Measurements from ENCODE around the gene THAP6. TPM values are rescaled to one million over a fixed set of nuclear protein-coding genes. Genes with fewer than 3 reads are reported as not detected.
"Not testable (repeated sequence)": the region's sequence is repeated elsewhere in the genome, so short reads cannot be mapped to it uniquely, and the experiment has no call there.

Gene THAP6
- total RNA-seq, 1 donor from 2014 or later, result 16.3 TPM

GRCh38 chr4:75509592-75509991 lies 4.7 kb upstream of the THAP6 start:
- H3K27ac Mint-ChIP-seq; DNase-seq; intact Hi-C loops (cut with micrococcal nuclease); H3K4me3 Mint-ChIP-seq; H3K9me3 Mint-ChIP-seq; H3K27me3 Mint-ChIP-seq: not testable (repeated sequence)
- H3K4me1 Mint-ChIP-seq, result peaks cover 27% of the 10 kb centered on the region
- H3K36me3 Mint-ChIP-seq (ENCODE audit: low read depth), result peaks cover 39% of the 10 kb centered on the region

DNA sequence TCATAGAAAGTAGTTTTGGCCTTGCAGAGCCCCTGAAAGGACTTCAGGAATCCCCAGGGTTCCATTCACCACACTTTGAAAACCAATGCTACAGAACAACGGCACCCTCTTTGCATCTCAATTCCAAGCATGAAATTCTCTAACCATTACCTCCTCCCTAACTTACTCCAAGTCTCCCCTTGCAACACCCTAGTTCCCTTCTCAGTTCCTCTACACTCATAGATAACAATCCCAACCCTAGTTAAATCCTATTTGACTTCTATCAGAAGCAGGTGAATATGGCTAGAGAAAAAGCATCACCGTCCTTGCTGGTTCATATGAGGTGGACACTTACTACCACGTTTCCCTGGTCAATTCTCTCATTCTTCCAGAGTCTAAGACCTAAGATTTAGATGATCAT lies 2.4 kb upstream of the THAP6 start:
- Mint-ChIP-seq H3K27me3 (no peaks in the 10 kb centered on the region), H3K4me1 (peaks cover 31% of the 10 kb centered on the region), H3K4me3 (no peak overlapping the region), H3K27ac (no peak overlapping the region), H3K36me3 (ENCODE audit: low read depth) (peaks cover 26% of the 10 kb centered on the region), H3K9me3 (no peaks in the 10 kb centered on the region)
- DNase-seq, result no peak
- intact Hi-C loops (cut with micrococcal nuclease), result loop anchor here (5.0 to 10.0 kb wide), 3 partner anchors 140 to 1565 kb away; partner anchors contain the start of genes CCNI and MTHFD2L

DNA sequence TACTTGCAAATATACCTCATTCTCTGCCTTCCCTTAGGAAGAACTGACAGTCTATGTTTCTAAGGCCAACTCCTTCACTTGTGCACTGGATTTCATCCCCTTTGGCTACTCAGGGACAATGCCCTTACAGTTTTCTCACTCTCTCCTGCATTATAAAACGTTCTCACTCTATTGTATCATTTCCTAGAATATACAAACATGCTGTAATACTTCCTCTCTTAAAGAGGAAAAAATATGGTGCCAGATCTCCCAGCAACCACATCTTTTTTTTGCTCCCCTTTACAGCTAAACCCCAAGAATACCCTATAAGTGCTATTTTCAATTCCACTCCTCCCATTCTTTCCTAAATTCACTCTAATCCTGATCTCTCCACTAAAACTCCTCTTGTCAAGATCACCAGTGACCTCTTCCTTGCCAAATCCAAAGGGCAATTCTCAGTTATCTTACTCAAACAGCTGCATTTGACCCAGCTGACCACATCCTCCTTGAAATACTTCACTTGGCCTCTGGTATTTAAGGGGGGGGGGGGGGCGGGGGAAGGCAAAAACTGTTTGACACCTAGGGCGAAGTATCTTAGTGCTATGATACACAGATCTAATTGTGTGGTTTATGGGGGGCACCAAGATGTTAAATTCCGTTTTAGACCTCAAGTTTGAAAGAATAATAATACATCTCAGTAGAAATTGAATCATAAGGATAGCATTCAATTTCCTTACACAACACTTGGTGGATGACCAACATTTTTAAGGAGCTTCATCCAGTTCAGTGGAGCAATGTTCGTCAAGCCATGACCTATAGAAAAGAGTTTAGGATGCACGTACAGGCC lies 1.7 kb upstream of the THAP6 start:
- DNase-seq, result no peak
- no peaks in the 10 kb centered on the region for H3K9me3 Mint-ChIP-seq
- no peaks in the 10 kb centered on the region for H3K27me3 Mint-ChIP-seq
- H3K4me1 Mint-ChIP-seq, result peaks cover 33% of the 10 kb centered on the region
- H3K4me3 Mint-ChIP-seq, result no peak overlapping the region
- peak overlapping the region; percentile 69 for H3K27ac Mint-ChIP-seq
- peaks cover 24% of the 10 kb centered on the region for H3K36me3 Mint-ChIP-seq (ENCODE audit: low read depth)
- intact Hi-C loops (cut with micrococcal nuclease), result loop anchor here (5.0 to 10.0 kb wide), 3 partner anchors 140 to 1565 kb away; partner anchors contain the start of genes CCNI and MTHFD2L

DNA sequence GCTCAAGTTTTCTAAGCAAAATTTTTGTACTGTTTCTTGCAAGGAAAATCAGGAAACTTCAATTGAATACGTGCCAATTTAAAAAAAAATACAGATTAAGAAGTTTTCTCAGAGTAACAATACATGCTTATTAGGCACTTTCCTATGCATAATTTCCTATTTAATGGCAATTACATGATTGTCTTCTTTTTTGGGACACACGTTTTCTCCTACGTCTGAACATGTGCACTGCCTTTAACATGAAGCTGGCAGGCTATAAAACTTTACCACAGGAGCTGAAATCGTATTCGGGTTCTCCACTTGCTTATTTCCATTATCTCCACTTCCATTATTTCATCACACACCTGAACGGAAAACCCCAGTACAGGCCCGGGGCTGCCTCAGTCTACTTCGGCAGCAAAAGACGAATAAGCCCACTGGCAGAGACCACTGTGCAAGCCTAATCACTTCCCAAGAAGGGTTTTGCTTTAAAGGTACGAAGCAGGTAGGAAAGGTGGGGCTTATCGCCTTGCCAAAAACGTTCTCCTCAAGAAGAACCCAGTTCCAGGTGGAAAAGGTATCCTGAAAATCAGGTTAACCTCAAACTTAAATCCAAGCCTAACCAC lies 645 bp upstream of the THAP6 start:
- peaks cover 28% of the 10 kb centered on the region for H3K36me3 Mint-ChIP-seq (ENCODE audit: low read depth)
- peaks cover 33% of the 10 kb centered on the region for H3K4me1 Mint-ChIP-seq
- H3K9me3 Mint-ChIP-seq, result no peaks in the 10 kb centered on the region
- DNase-seq, result no peak
- H3K27me3 Mint-ChIP-seq, result no peaks in the 10 kb centered on the region
- intact Hi-C loops (cut with micrococcal nuclease), result loop anchor here (1.0 to 10.0 kb wide), 6 partner anchors 139 to 1564 kb away; partner anchors contain the start of genes CCNI, G3BP2, MTHFD2L and NUP54
- H3K27ac Mint-ChIP-seq, result peak overlapping the region; percentile 99
- H3K4me3 Mint-ChIP-seq, result no peak overlapping the region

GRCh38 chr4:75514949-75515612 lies 808 bp downstream of the THAP6 start:
- intact Hi-C loops (cut with micrococcal nuclease), result loop anchor here (1.0 to 10.0 kb wide), 6 partner anchors 137 to 1562 kb away; partner anchors contain the start of genes CCNI, G3BP2, MTHFD2L and NUP54
- peak; percentile 68 for DNase-seq
- Mint-ChIP-seq H3K4me1 (peaks cover 24% of the 10 kb centered on the region), H3K36me3 (ENCODE audit: low read depth) (peaks cover 31% of the 10 kb centered on the region), H3K27me3 (no peaks in the 10 kb centered on the region), H3K4me3 (no peak overlapping the region), H3K27ac (peak overlapping the region; percentile 99), H3K9me3 (no peaks in the 10 kb centered on the region)

- DNase-seq, result no peak
- no peak overlapping the region for H3K4me3 Mint-ChIP-seq
- peaks cover 34% of the 10 kb centered on the region for H3K36me3 Mint-ChIP-seq (ENCODE audit: low read depth)
- no peaks in the 10 kb centered on the region for H3K27me3 Mint-ChIP-seq
- peaks cover 17% of the 10 kb centered on the region for H3K4me1 Mint-ChIP-seq
- no peak overlapping the region for H3K27ac Mint-ChIP-seq
- no peaks in the 10 kb centered on the region for H3K9me3 Mint-ChIP-seq
- intact Hi-C loops (cut with micrococcal nuclease), result loop anchor here (10.0 kb wide), 1 partner anchor 1361 kb away; the partner anchor contains the start of gene MTHFD2L
These were observed 1.9 kb downstream of the THAP6 start for GRCh38 chr4:75516144-75516543.

- not testable (repeated sequence) for H3K4me3 Mint-ChIP-seq, H3K27ac Mint-ChIP-seq, H3K27me3 Mint-ChIP-seq, DNase-seq, H3K9me3 Mint-ChIP-seq
- Mint-ChIP-seq H3K36me3 (ENCODE audit: low read depth) (peaks cover 51% of the 10 kb centered on the region), H3K4me1 (peaks cover 19% of the 10 kb centered on the region)
- intact Hi-C loops (cut with micrococcal nuclease), result loop anchor here (10.0 kb wide), 1 partner anchor 1365 kb away; the partner anchor contains the start of gene MTHFD2L
These were observed 5.2 kb downstream of the THAP6 start for GRCh38 chr4:75519452-75519851.

DNA sequence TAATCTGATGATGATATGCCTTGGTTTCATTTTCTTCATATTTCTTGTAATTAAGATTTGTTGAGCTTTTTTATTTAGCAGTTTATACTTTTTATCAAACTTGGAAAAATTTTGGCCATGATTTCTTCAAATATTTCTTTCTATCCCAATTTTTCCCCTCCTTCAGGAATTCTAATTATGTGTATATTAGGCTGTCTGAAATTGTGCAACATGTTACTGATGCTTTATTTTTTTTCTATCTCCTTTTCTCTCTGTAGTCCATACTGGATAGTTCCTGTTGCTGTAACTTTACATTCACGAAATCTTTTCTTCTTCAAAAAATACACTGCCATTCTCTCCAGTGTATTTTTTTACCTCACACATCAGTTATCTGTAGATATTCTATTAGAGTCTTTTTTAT lies 10.8 kb downstream of the THAP6 start:
- DNase-seq, result no peak
- Mint-ChIP-seq H3K36me3 (ENCODE audit: low read depth) (peaks cover 52% of the 10 kb centered on the region), H3K27me3 (no peaks in the 10 kb centered on the region), H3K27ac (no peak overlapping the region), H3K9me3 (no peaks in the 10 kb centered on the region), H3K4me3 (no peak overlapping the region), H3K4me1 (peaks cover 7% of the 10 kb centered on the region)
- intact Hi-C loops (cut with micrococcal nuclease), result no loop called here

- peaks cover 6% of the 10 kb centered on the region for H3K4me1 Mint-ChIP-seq
- intact Hi-C loops (cut with micrococcal nuclease), result no loop called here
- no peaks in the 10 kb centered on the region for H3K27me3 Mint-ChIP-seq
- H3K36me3 Mint-ChIP-seq (ENCODE audit: low read depth), result peaks cover 51% of the 10 kb centered on the region
- no peak for DNase-seq
- H3K9me3 Mint-ChIP-seq, result peaks cover 4% of the 10 kb centered on the region
- H3K27ac Mint-ChIP-seq, result no peak overlapping the region
- H3K4me3 Mint-ChIP-seq, result no peak overlapping the region
These were observed 11.6 kb downstream of the THAP6 start for GRCh38 chr4:75525910-75526309.

GRCh38 chr4:75527482-75527881 lies 13.2 kb downstream of the THAP6 start:
- Mint-ChIP-seq H3K4me1 (peaks cover 4% of the 10 kb centered on the region), H3K36me3 (ENCODE audit: low read depth) (peaks cover 60% of the 10 kb centered on the region), H3K9me3 (peaks cover 9% of the 10 kb centered on the region), H3K4me3 (no peak overlapping the region), H3K27ac (no peak overlapping the region), H3K27me3 (no peaks in the 10 kb centered on the region)
- intact Hi-C loops (cut with micrococcal nuclease), result no loop called here
- DNase-seq, result no peak

DNA sequence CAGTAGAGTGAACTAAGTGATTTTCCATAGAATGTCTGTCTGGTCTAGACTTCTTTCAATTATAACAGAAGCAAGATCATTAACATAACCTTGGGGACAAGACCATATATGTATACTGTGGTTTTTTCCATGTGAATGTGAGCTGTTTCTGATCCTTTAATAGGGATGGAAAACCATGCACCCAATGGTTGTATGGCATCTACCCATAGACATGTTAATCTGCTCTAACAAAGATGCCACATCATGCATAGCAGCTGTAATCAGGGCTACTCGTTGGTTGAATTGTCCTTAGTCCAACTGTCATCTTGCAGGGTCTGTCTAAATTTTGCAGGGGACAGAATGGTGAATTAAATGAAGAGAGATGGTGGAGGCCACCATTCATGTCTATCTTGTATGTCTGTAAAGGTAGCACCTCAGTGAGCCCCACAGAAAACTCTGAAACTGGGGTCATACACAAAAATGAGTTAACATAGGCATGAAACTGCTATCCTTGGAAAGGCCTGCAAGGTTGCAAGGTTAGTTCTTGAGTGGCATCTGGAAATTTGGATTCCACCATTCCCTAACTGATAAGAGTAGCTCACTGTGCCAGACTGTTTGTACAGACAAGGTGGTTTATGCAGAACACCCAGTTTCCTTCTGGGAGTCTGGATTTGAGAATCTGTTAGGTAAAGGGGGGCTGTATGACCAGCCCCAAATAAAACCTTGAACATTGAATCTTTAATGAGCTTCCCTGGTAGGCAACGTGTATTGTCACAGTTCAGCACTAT lies 16.5 kb downstream of the THAP6 start:
- peaks cover 60% of the 10 kb centered on the region for H3K36me3 Mint-ChIP-seq (ENCODE audit: low read depth)
- no peak overlapping the region for H3K27ac Mint-ChIP-seq
- intact Hi-C loops (cut with micrococcal nuclease), result no loop called here
- no peak overlapping the region for H3K4me3 Mint-ChIP-seq
- no peak for DNase-seq
- no peaks in the 10 kb centered on the region for H3K4me1 Mint-ChIP-seq
- H3K9me3 Mint-ChIP-seq, result peaks cover 9% of the 10 kb centered on the region
- H3K27me3 Mint-ChIP-seq, result no peaks in the 10 kb centered on the region

DNA sequence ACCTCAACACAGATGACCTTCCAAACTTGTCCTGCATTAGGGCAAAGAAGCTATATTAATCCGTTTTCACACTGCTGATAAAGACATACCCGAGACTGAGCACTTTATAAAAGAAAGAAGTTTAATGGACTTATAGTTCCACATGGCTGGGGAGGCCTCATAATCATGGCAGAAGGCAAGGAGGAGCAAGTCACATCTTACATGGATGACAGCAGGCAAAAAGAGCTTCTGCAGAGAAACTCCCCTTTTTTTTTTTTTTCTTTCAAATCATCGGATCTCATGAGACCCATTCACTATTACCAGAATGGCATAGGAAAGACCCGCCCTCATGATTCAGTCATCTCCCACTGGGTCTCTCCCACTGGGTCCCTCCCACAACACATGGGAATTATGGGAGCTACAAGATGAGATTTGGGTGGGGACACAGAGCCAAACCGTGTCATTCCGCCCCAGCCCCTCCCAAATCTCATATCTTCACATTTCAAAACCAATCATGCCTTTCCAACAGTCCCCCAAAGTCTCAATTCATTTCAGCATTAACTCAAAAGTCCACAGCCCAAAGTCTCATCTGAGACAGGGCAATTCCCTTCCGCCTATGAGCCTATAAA lies 17.4 kb downstream of the THAP6 start:
- H3K36me3 Mint-ChIP-seq (ENCODE audit: low read depth), result peaks cover 56% of the 10 kb centered on the region

DNA sequence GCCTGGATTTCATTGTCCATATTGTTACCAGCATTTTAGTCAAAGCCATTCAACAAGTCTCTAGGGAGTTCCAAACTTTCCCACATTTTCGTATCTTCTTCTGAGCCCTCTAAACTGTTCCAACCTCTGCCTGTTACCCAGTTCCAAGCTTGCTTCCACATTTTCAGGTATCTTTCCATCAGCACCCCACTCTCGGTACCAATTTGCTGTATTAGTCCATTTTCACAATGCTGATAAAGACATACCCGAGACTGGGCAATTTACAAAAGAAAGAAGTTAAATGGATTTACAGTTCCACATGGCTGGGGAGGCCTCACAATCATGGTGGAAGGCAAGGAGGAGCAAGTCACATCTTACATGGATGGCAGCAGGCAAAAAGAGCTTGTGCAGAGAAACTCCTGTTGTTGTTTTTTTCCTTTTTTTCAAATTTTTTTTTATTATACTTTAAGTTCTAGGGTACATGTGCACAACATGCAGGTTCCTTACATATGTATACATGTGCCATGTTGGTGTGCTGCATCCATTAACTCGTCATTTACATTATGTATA lies 19.1 kb downstream of the THAP6 start:
- H3K27me3 Mint-ChIP-seq; intact Hi-C loops (cut with micrococcal nuclease); H3K4me1 Mint-ChIP-seq; DNase-seq; H3K4me3 Mint-ChIP-seq; H3K9me3 Mint-ChIP-seq; H3K27ac Mint-ChIP-seq: not testable (repeated sequence)
- H3K36me3 Mint-ChIP-seq (ENCODE audit: low read depth), result peaks cover 49% of the 10 kb centered on the region

More for the DNA sequence above, 17.4 kb downstream of the THAP6 start:
- H3K4me3 Mint-ChIP-seq; H3K9me3 Mint-ChIP-seq; intact Hi-C loops (cut with micrococcal nuclease); DNase-seq; H3K27ac Mint-ChIP-seq; H3K27me3 Mint-ChIP-seq; H3K4me1 Mint-ChIP-seq: not testable (repeated sequence)

All from activated CD4-positive, alpha-beta T cell treated with anti-CD3 and anti-CD28 coated beads, Interleukin-2, amount 10 ng/mL, durations not matched to agents 24 days and 14 days (primary cell).